H1 (cell line): ENCODE data around the gene DIAPH2. TPM values are rescaled to one million over a fixed set of nuclear protein-coding genes. Genes with fewer than 3 reads are reported as not detected.

ENCODE experiments used
- CTCF ChIA-PET: fragments of 300-600 bp; sonication (Branson Sonifier 250); formaldehyde crosslinking; loops from one replicate; lab custom pipeline; 2021; ENCODE audit not compliant: partially characterized antibody; lab: Charles Lee
- POLR2A ChIA-PET: fragments of 300-600 bp; sonication (Branson Sonifier 250); formaldehyde crosslinking; loops from one replicate; lab custom pipeline; 2021; ENCODE audit warnings: inconsistent platforms; ENCODE audit not compliant: partially characterized antibody; lab: Charles Lee
- DNase-seq, 2 experiments: peaks; one replicate each; pipeline versions ENCODE4 v3.0.0 to v3.0.0-alpha.2; 2010 to 2022; ENCODE audit warnings: low spot score in 2 of 2, low read depth in 1 of 2, mixed read lengths in 1 of 2
- FAIRE-seq: peaks from 2 replicates; lab custom pipeline; 2011; peaks lifted over from hg19 to GRCh38; lab: Jason Lieb, UNC
- H2AFZ ChIP-seq: 2 replicates; pipeline ENCODE4 v1.8.1; 2012; ENCODE audit warnings: low read length, inconsistent platforms
- H2AK5ac ChIP-seq: 2 replicates; pipeline ENCODE4 v1.6.1; 2013; ENCODE audit warnings: low read depth, low read length
- H2BK120ac ChIP-seq: replicated peaks from 2 replicates; pipeline ENCODE3; 2013; ENCODE audit warnings: low read depth, low read length, inconsistent platforms
- H2BK12ac ChIP-seq: 2 replicates; pipeline ENCODE4 v1.6.1; 2013; ENCODE audit warnings: low read depth, low read length
- H2BK15ac ChIP-seq: 2 replicates; pipeline ENCODE4 v1.6.1; 2013; ENCODE audit warnings: low read length
- H2BK20ac ChIP-seq: 2 replicates; pipeline ENCODE4 v1.6.1; 2013; ENCODE audit warnings: low read length
- H2BK5ac ChIP-seq: 2 replicates; pipeline ENCODE4 v1.6.1; 2013; ENCODE audit warnings: low read depth, low read length
- H3K14ac ChIP-seq: 2 replicates; pipeline ENCODE4 v1.6.1; 2013; ENCODE audit warnings: inconsistent platforms; ENCODE audit not compliant: insufficient read length
- H3K18ac ChIP-seq: 2 replicates; pipeline ENCODE4 v1.6.1; 2013; ENCODE audit warnings: low read length; ENCODE audit errors: extremely low read depth
- H3K23ac ChIP-seq: 2 replicates; pipeline ENCODE4 v1.6.1; 2013; ENCODE audit warnings: inconsistent platforms; ENCODE audit not compliant: insufficient read length
- H3K23me2 ChIP-seq: 2 replicates; pipeline ENCODE4 v1.6.1; 2013; ENCODE audit warnings: low read depth, low read length
- H3K27ac ChIP-seq: 2 replicates; pipeline ENCODE4 v1.6.1; 2011; ENCODE audit warnings: low read depth, low read length, inconsistent platforms
- H3K27me3 ChIP-seq, 4 experiments: replicated peaks in 1 of 4; 1 replicate in 1 of 4; 2 replicates in 3 of 4; pipeline versions ENCODE4 v1.6.1 to v1.8.1; 2011 to 2013; ENCODE audit warnings: low read length in 3 of 4, mild to moderate bottlenecking in 3 of 4, inconsistent platforms in 2 of 4, mixed read lengths in 2 of 4, moderate library complexity in 1 of 4; ENCODE audit not compliant: control insufficient read depth in 3 of 4, insufficient read depth in 3 of 4; ENCODE audit errors: extremely low read depth in 1 of 4
- H3K36me3 ChIP-seq, 4 experiments: 2 replicates each; pipeline versions ENCODE4 v1.6.1 to v1.8.1; 2011 to 2013; ENCODE audit warnings: mild to moderate bottlenecking in 4 of 4, low read length in 3 of 4, moderate library complexity in 2 of 4, control low read depth in 1 of 4, inconsistent platforms in 1 of 4; ENCODE audit not compliant: insufficient read depth in 4 of 4, control insufficient read depth in 2 of 4
- H3K4ac ChIP-seq: replicated peaks from 2 replicates; pipeline ENCODE3; 2013; ENCODE audit warnings: low read length, low read depth, mixed read lengths, inconsistent platforms; ENCODE audit not compliant: insufficient read length
- H3K4me1 ChIP-seq, 4 experiments: replicated peaks in 1 of 4; 1 replicate in 1 of 4; 2 replicates in 3 of 4; pipeline versions ENCODE4 v1.6.1 to v1.8.1; 2011 to 2013; ENCODE audit warnings: low read length in 3 of 4, inconsistent platforms in 2 of 4, mixed read lengths in 1 of 4; ENCODE audit not compliant: insufficient read depth in 4 of 4, control insufficient read depth in 3 of 4
- H3K4me2 ChIP-seq, 2 experiments: 2 replicates each; pipeline versions ENCODE4 v1.6.1 to v1.8.1; 2011 to 2013; ENCODE audit warnings: low read depth in 2 of 2, low read length in 2 of 2, control low read depth in 1 of 2, inconsistent platforms in 1 of 2, mild to moderate bottlenecking in 1 of 2; ENCODE audit not compliant: insufficient read depth in 1 of 2
- H3K4me3 ChIP-seq, 4 experiments: fragments of 200-600, 300-600 bp in 1 of 4; sonication (generic), shearing (Covaris generic), sonication (Bioruptor Twin) in 1 of 4; 2 replicates each; pipeline versions ENCODE4 v1.5.1 to v1.8.1; 2011 to 2016; ENCODE audit warnings: low read length in 4 of 4, low read depth in 3 of 4, control low read depth in 2 of 4, inconsistent platforms in 2 of 4, mild to moderate bottlenecking in 2 of 4, mixed read lengths in 1 of 4, moderate library complexity in 1 of 4; ENCODE audit not compliant: insufficient read depth in 2 of 4; ENCODE audit errors: extremely low read depth in 1 of 4
- H3K56ac ChIP-seq: replicated peaks from 2 replicates; pipeline ENCODE3; 2013; ENCODE audit warnings: low read depth, mild to moderate bottlenecking, mixed read lengths, low read length, inconsistent platforms; ENCODE audit not compliant: insufficient read length
- H3K79me1 ChIP-seq: 2 replicates; pipeline ENCODE4 v1.6.1; 2013; ENCODE audit warnings: low read depth, low read length, control low read depth
- H3K79me2 ChIP-seq, 2 experiments: 2 replicates each; pipeline versions ENCODE4 v1.6.1 to v1.8.1; 2012 to 2013; ENCODE audit warnings: low read length in 2 of 2, mild to moderate bottlenecking in 2 of 2, inconsistent platforms in 1 of 2; ENCODE audit not compliant: insufficient read depth in 2 of 2, control insufficient read depth in 1 of 2
- H3K9ac ChIP-seq, 4 experiments: replicated peaks in 1 of 4; 1 replicate in 1 of 4; 2 replicates in 3 of 4; pipeline versions ENCODE4 v1.6.1 to v1.8.1; 2011 to 2013; ENCODE audit warnings: low read depth in 3 of 4, low read length in 3 of 4, control low read depth in 2 of 4, mild to moderate bottlenecking in 2 of 4, moderate library complexity in 2 of 4, inconsistent platforms in 1 of 4; ENCODE audit errors: extremely low read depth in 1 of 4
- H3K9me3 ChIP-seq, 2 experiments: 2 replicates each; pipeline versions ENCODE4 v1.6.1 to v1.8.1; 2012 to 2013; ENCODE audit warnings: mild to moderate bottlenecking in 2 of 2, moderate library complexity in 2 of 2, control low read depth in 1 of 2, inconsistent platforms in 1 of 2, low read depth in 1 of 2, low read length in 1 of 2, mixed read lengths in 1 of 2; ENCODE audit not compliant: insufficient read depth in 2 of 2
- H4K20me1 ChIP-seq, 2 experiments: replicated peaks in 1 of 2; 2 replicates each; pipeline versions ENCODE3 to v1.8.1; 2011 to 2013; ENCODE audit warnings: inconsistent platforms in 2 of 2, low read length in 2 of 2, mild to moderate bottlenecking in 1 of 2; ENCODE audit not compliant: insufficient read depth in 2 of 2, control insufficient read depth in 1 of 2
- H4K5ac ChIP-seq: 2 replicates; pipeline ENCODE4 v1.6.1; 2013; ENCODE audit warnings: low read length, low read depth, mixed read lengths, inconsistent platforms; ENCODE audit not compliant: insufficient read length
- H4K8ac ChIP-seq: 2 replicates; pipeline ENCODE4 v1.8.0; 2013; ENCODE audit warnings: mild to moderate bottlenecking, moderate library complexity, low read length, inconsistent platforms; ENCODE audit not compliant: insufficient read depth; ENCODE audit errors: extremely low read depth
- H4K91ac ChIP-seq: replicated peaks from 2 replicates; pipeline ENCODE3; 2013; ENCODE audit warnings: low read length, mixed read lengths, inconsistent platforms; ENCODE audit not compliant: insufficient read length
- BCL11A ChIP-seq, 2 experiments: IDR thresholded peaks; one replicate each; pipeline ENCODE4 v1.6.1; 2011; ENCODE audit warnings: low read depth in 2 of 2, low read length in 2 of 2, mild to moderate bottlenecking in 2 of 2
- CHD2 ChIP-seq: IDR thresholded peaks from 2 replicates; pipeline ENCODE4 v1.6.1; 2012; ENCODE audit warnings: low read length, improper control_type of control experiment
- JUND ChIP-seq: IDR thresholded peaks from 2 replicates; pipeline ENCODE4 v1.6.1; 2011; ENCODE audit warnings: mild to moderate bottlenecking, improper control_type of control experiment, low read length
- POLR2A ChIP-seq, 2 experiments: IDR thresholded peaks; 1 replicate in 1 of 2; 2 replicates in 1 of 2; pipeline ENCODE4 v1.6.1; 2011; ENCODE audit warnings: low read depth in 2 of 2, low read length in 2 of 2, mild to moderate bottlenecking in 2 of 2; ENCODE audit errors: control extremely low read depth in 1 of 2
- RAD21 ChIP-seq, 2 experiments: IDR thresholded peaks in 1 of 2; conservative IDR thresholded peaks in 1 of 2; 2 replicates each; pipeline ENCODE4 v1.6.1; 2011; ENCODE audit warnings: low read depth in 2 of 2, low read length in 2 of 2, improper control_type of control experiment in 1 of 2, inconsistent platforms in 1 of 2, mild to moderate bottlenecking in 1 of 2, moderate library complexity in 1 of 2
- SP4 ChIP-seq: IDR thresholded peaks from 2 replicates; pipeline ENCODE4 v1.6.1; 2012; ENCODE audit warnings: low read length, inconsistent platforms
- WGBS, 2 experiments: shearing (Covaris generic) in 1 of 2; methylation state at CpG; one replicate each; pipeline versions ENCODE4 v1.1.6 to v1.1.7; 2013 to 2015; ENCODE audit warnings: low lambda C conversion rate in 2 of 2, mixed read lengths in 2 of 2, inconsistent platforms in 1 of 2, low coverage in 1 of 2, missing lambda C conversion rate in 1 of 2; ENCODE audit not compliant: insufficient replicate concordance in 2 of 2, insufficient coverage in 1 of 2, insufficient read length in 1 of 2; ENCODE audit errors: extremely low coverage in 1 of 2, missing lambda C conversion rate in 1 of 2; 5-methylcytosine and 5-hydroxymethylcytosine counted together
- polyA plus RNA-seq, 7 experiments: library from polyadenylated mRNA; depleted of rRNA in 3 of 7; stranded (reverse) in 5 of 7; unstranded in 2 of 7; fragments of >200 nt in 5 of 7; fragments of 200-250 nt in 2 of 7; gene quantifications; 1 replicate in 5 of 7; 2 replicates in 1 of 7; 4 replicates in 1 of 7; pipeline versions ENCODE4 v1.2.1 to v1.2.3, GENCODE V29; 2011 to 2013; ENCODE audit warnings: missing spikeins in 2 of 7, mixed read lengths in 2 of 7
- total RNA-seq: library from RNA; stranded (reverse); fragmentation: NEBNext Ultra II Directional; extraction: Animal tissue kit (Norgen Biotek cat#: 25700); gene quantifications from 2 replicates; pipeline ENCODE4 v1.2.1, GENCODE V29; 2021

DIAPH2 gene
- total and polyA plus RNA-seq, 2 of the 8 experiments (the other 6 are each of a cell fraction or from before 2014, with no cell fraction given), result 4.4 to 24.3 TPM

GRCh38 chrX:96770315-96770714 is 85.7 kb downstream of the DIAPH2 start:
- Histone ChIP-seq H4K8ac (no peak overlapping the region), H3K18ac (no peak overlapping the region), H3K9ac (no peak overlapping the region), H3K79me1 (no peaks in the 10 kb centered on the region), H2BK15ac (no peak overlapping the region), H3K36me3 (no peaks in the 10 kb centered on the region), H2AK5ac (no peak overlapping the region), H2BK12ac (no peak overlapping the region), H3K27ac (no peak overlapping the region), H4K91ac (no peak overlapping the region), H3K4me1 (no peaks in the 10 kb centered on the region), H4K20me1 (no peaks in the 10 kb centered on the region), H3K4me3 (no peak overlapping the region), H3K4me2 (no peak overlapping the region), H4K5ac (no peak overlapping the region), H3K14ac (no peak overlapping the region), H3K9me3 (no peaks in the 10 kb centered on the region), H2BK5ac (no peak overlapping the region), H3K27me3 (no peaks in the 10 kb centered on the region), H2BK20ac (no peak overlapping the region), H2AFZ (no peak overlapping the region), H3K4ac (no peak overlapping the region), H2BK120ac (no peak overlapping the region), H3K79me2 (no peaks in the 10 kb centered on the region), H3K56ac (no peak overlapping the region), H3K23ac (no peak overlapping the region), H3K23me2 (no peaks in the 10 kb centered on the region)
- ChIA-PET POLR2A (no interaction called here), CTCF (interaction anchor here (0.6 to 1.6 kb wide), 8 partner anchors 11 to 391 kb away, joined by 3 to 5 read pairs (median 3); no protein-coding TSS in a partner anchor)
- TF ChIP-seq BCL11A (IDR thresholded peaks at IDR 0.05; ENCODE audit: low read depth in 2 of 2, low read length in 2 of 2), result no peak
- no peak for TF ChIP-seq CHD2
- TF ChIP-seq JUND, result no peak
- no peak for TF ChIP-seq POLR2A (IDR thresholded peaks at IDR 0.05; ENCODE audit: control extremely low read depth in 1 of 2, low read depth in 2 of 2, low read length in 2 of 2)
- peak in 1 of 2 experiments; percentile 60; a peak in 3 of 4 replicates for TF ChIP-seq RAD21 (IDR thresholded peaks at IDR 0.05 in 1 of 2, conservative IDR thresholded peaks at IDR 0.05 in 1 of 2; ENCODE audit: low read depth in 2 of 2, low read length in 2 of 2)
- no peak for TF ChIP-seq SP4
- FAIRE-seq (no peak), DNase-seq (no peak)
- WGBS, 2 experiments, result 54% methylated on average over 2 of the region's 2 CpGs; no CpG with 5 or more reads in 1 of the 2 experiments
